Activated T-cell treated with anti-CD3 and anti-CD28 coated beads, Interleukin-2, amount 50 U/mL, for 72 hours (primary cell): ENCODE measurements around the gene FOXM1. TPM values are rescaled to one million over a fixed set of nuclear protein-coding genes. Genes with fewer than 3 reads are reported as not detected.

ENCODE experiments used
- total RNA-seq, 2 donors: library from RNA; stranded (reverse); gene quantifications; one replicate each; pipeline ENCODE4 v1.2.3, GENCODE V29; 2022

The FOXM1 gene
- total RNA-seq, 2 donors from 2014 or later, result 109 to 119 TPM

Other genes starting within 250 kb of the FOXM1 start
- gene FKBP4, start 82.2 kb downstream of the FOXM1 start, total RNA-seq, result 10 to 100 TPM; 64.1 to 75.3 TPM
- gene ITFG2, start 64.5 kb downstream of the FOXM1 start, total RNA-seq, result 10 to 100 TPM; 19.2 to 20.3 TPM
- not detected for gene NRIP2, start 42.1 kb downstream of the FOXM1 start, total RNA-seq
- under 1 TPM; 0.28 to 0.48 TPM for gene TEX52, start 20.1 kb downstream of the FOXM1 start, total RNA-seq
- gene RHNO1, start within 50 bp of the FOXM1 start, total RNA-seq, result 10 to 100 TPM; 55.0 to 68.2 TPM
- 1 to 10 TPM; 6.7 to 7.1 TPM for gene TULP3, start 13.7 kb upstream of the FOXM1 start, total RNA-seq
- gene TEAD4, start 82.2 kb upstream of the FOXM1 start, total RNA-seq, result 1 to 10 TPM; 3.5 to 3.8 TPM
- gene TSPAN9, start 200.2 kb upstream of the FOXM1 start, total RNA-seq, result 1 to 10 TPM in 1 of 2 donors, under 1 TPM in 1; 0.58 to 1.2 TPM